ENCODE data around the gene ARHGEF11.

ARHGEF11 gene

DNA sequence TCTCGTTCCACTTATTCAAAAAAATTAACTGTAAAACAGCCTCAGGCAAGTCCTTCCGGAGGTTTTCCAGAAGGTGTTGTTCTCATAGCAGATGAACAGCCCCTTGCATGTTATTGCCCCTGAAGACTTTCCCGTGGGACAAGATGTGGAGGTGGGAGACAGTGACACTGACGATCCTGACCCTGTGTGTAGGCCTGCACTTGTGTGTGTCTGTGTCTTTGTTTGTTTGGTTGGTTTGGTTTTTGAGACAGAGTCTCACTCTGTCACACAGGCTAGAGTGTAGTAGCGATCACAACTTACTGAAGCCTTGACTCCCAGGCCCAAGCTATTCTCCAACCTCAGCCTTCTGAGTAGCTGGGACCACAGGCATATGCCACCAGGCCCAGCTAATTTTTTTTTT lies 41.5 kb upstream of the ARHGEF11 start:
- Histone ChIP-seq H3F3A (ENCODE audit: low read depth) (no peaks in the 10 kb centered on the region), H3K4me2 (ENCODE audit: low read depth, low read length, poor library complexity, severe bottlenecking) (no peak overlapping the region), H3K79me2 (ENCODE audit: insufficient read depth, low read length) (no peaks in the 10 kb centered on the region), H3K9ac (ENCODE audit: low read depth, low read length, poor library complexity, severe bottlenecking) (no peak overlapping the region), H3K9me3 (ENCODE audit: insufficient read depth, low read depth, low read length) (no peaks in the 10 kb centered on the region), H2AFZ (ENCODE audit: low read length) (no peak overlapping the region), H3K27me3 (ENCODE audit: insufficient read depth, low read length, poor library complexity, severe bottlenecking) (no peaks in the 10 kb centered on the region), H4K20me1 (ENCODE audit: insufficient read depth, low read length, poor library complexity, severe bottlenecking) (no peaks in the 10 kb centered on the region), H3K36me3 (ENCODE audit: insufficient read depth, low read length) (no peaks in the 10 kb centered on the region), H3K4me3 (ENCODE audit: low read length, poor library complexity, severe bottlenecking) (no peak overlapping the region), H3K4me1 (ENCODE audit: insufficient read depth, low read length, poor library complexity, severe bottlenecking) (no peaks in the 10 kb centered on the region), H3K9me2 (replicated peaks; ENCODE audit: low read depth, low read length) (no peaks in the 10 kb centered on the region)
- TF ChIP-seq, protein P1, sequence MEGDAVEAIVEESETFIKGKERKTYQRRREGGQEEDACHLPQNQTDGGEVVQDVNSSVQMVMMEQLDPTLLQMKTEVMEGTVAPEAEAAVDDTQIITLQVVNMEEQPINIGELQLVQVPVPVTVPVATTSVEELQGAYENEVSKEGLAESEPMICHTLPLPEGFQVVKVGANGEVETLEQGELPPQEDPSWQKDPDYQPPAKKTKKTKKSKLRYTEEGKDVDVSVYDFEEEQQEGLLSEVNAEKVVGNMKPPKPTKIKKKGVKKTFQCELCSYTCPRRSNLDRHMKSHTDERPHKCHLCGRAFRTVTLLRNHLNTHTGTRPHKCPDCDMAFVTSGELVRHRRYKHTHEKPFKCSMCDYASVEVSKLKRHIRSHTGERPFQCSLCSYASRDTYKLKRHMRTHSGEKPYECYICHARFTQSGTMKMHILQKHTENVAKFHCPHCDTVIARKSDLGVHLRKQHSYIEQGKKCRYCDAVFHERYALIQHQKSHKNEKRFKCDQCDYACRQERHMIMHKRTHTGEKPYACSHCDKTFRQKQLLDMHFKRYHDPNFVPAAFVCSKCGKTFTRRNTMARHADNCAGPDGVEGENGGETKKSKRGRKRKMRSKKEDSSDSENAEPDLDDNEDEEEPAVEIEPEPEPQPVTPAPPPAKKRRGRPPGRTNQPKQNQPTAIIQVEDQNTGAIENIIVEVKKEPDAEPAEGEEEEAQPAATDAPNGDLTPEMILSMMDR (conservative IDR thresholded peaks at IDR 0.05; ENCODE audit: low read length) = no peak
- TF ChIP-seq EZH2phosphoT487 (IDR thresholded peaks at IDR 0.05; ENCODE audit: borderline replicate concordance) = no peak

DNA sequence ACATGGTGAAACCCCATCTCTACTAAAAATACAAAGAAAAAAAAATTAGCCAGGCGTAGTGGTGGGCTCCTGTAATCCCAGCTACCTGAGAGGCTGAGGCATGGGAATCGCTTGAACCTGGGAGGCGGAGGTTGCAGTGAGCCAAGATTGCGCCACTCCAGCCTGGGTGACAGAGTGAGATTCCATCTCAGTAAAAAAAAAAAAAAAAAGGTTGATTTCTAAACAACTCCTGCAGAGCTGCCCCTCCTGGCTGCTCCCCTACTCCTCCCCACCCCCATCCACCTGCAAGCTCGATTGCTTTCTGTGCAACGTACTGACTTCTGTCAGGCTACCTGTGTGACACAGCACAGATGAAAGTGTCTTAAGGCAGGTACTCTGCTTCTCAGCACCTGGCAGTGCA lies 40.8 kb upstream of the ARHGEF11 start:
- Histone ChIP-seq H3K9ac (ENCODE audit: low read depth, low read length, poor library complexity, severe bottlenecking) (no peak overlapping the region), H4K20me1 (ENCODE audit: insufficient read depth, low read length, poor library complexity, severe bottlenecking) (no peaks in the 10 kb centered on the region), H3K9me2 (replicated peaks; ENCODE audit: low read depth, low read length) (no peaks in the 10 kb centered on the region), H3K4me1 (ENCODE audit: insufficient read depth, low read length, poor library complexity, severe bottlenecking) (no peaks in the 10 kb centered on the region), H3K36me3 (ENCODE audit: insufficient read depth, low read length) (no peaks in the 10 kb centered on the region), H3F3A (ENCODE audit: low read depth) (no peaks in the 10 kb centered on the region), H3K27me3 (ENCODE audit: insufficient read depth, low read length, poor library complexity, severe bottlenecking) (no peaks in the 10 kb centered on the region), H3K4me3 (ENCODE audit: low read length, poor library complexity, severe bottlenecking) (no peak overlapping the region), H2AFZ (ENCODE audit: low read length) (no peak overlapping the region), H3K4me2 (ENCODE audit: low read depth, low read length, poor library complexity, severe bottlenecking) (no peak overlapping the region), H3K9me3 (ENCODE audit: insufficient read depth, low read depth, low read length) (no peaks in the 10 kb centered on the region), H3K79me2 (ENCODE audit: insufficient read depth, low read length) (no peaks in the 10 kb centered on the region)
- no peak for TF ChIP-seq EZH2phosphoT487 (IDR thresholded peaks at IDR 0.05; ENCODE audit: borderline replicate concordance)
- TF ChIP-seq, protein P1 (conservative IDR thresholded peaks at IDR 0.05; ENCODE audit: low read length) = no peak

DNA sequence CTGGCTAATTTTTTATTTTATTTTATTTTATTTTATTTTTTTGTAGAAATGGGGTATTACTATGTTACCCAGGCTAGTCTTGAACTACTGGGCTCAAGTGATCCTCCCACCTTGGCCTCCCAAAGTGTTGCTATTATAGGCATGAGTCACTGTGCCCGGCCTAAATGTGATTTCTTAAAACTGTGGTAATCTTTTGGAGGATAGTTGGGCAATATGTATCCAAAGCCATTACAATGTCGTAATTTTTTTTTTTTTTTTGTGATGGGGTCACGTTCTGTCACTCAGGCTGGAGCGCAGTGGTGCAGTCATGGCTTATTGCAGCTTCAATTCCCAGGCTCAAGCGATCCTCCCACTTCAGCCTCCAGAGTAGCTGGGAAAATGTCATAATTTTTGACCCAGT lies 39.9 kb upstream of the ARHGEF11 start:
- TF ChIP-seq, protein P1 (conservative IDR thresholded peaks at IDR 0.05; ENCODE audit: low read length) = no peak
- no peak for TF ChIP-seq EZH2phosphoT487 (IDR thresholded peaks at IDR 0.05; ENCODE audit: borderline replicate concordance)
- H3K9me2 ChIP-seq (replicated peaks; ENCODE audit: low read depth, low read length) = no peaks in the 10 kb centered on the region
- H3K9ac ChIP-seq (ENCODE audit: low read depth, low read length, poor library complexity, severe bottlenecking) = no peak overlapping the region
- no peaks in the 10 kb centered on the region for H3K4me1 ChIP-seq (ENCODE audit: insufficient read depth, low read length, poor library complexity, severe bottlenecking)
- no peaks in the 10 kb centered on the region for H3K79me2 ChIP-seq (ENCODE audit: insufficient read depth, low read length)
- no peaks in the 10 kb centered on the region for H3K9me3 ChIP-seq (ENCODE audit: insufficient read depth, low read depth, low read length)
- no peaks in the 10 kb centered on the region for H4K20me1 ChIP-seq (ENCODE audit: insufficient read depth, low read length, poor library complexity, severe bottlenecking)
- H3K27me3 ChIP-seq (ENCODE audit: insufficient read depth, low read length, poor library complexity, severe bottlenecking) = no peaks in the 10 kb centered on the region
- no peak overlapping the region for H2AFZ ChIP-seq (ENCODE audit: low read length)
- H3F3A ChIP-seq (ENCODE audit: low read depth) = no peaks in the 10 kb centered on the region
- no peaks in the 10 kb centered on the region for H3K36me3 ChIP-seq (ENCODE audit: insufficient read depth, low read length)
- no peak overlapping the region for H3K4me3 ChIP-seq (ENCODE audit: low read length, poor library complexity, severe bottlenecking)
- H3K4me2 ChIP-seq (ENCODE audit: low read depth, low read length, poor library complexity, severe bottlenecking) = no peak overlapping the region
